Loucy (cell line): ENCODE measurements around the gene LTBP1.
A peak's percentile ranks its signal among the peaks of the same experiment; 100 is the strongest.

Source experiments
- H2AFZ ChIP-seq: fragments of 200-600 bp; sonication (generic); 2 replicates; pipeline ENCODE4 v1.6.0; 2016; ENCODE audit warnings: antibody characterized with exemption, mild to moderate bottlenecking, low read length, moderate library complexity
- H3F3A ChIP-seq: fragments of 200-600 bp; 2 replicates; pipeline ENCODE4 v1.6.0; 2016; ENCODE audit warnings: antibody characterized with exemption, low read depth, mild to moderate bottlenecking
- H3K27me3 ChIP-seq: fragments of 200-600 bp; sonication (generic); 2 replicates; pipeline ENCODE4 v1.6.1; 2014; ENCODE audit warnings: low read length, mild to moderate bottlenecking; ENCODE audit not compliant: insufficient read depth, poor library complexity, severe bottlenecking
- H3K36me3 ChIP-seq: fragments of 200-600 bp; sonication (generic); 2 replicates; pipeline ENCODE4 v1.6.1; 2016; ENCODE audit warnings: low read length; ENCODE audit not compliant: insufficient read depth
- H3K4me1 ChIP-seq: fragments of 200-600 bp; sonication (generic); 2 replicates; pipeline ENCODE4 v1.5.1; 2014; ENCODE audit warnings: low read length, mild to moderate bottlenecking; ENCODE audit not compliant: insufficient read depth, poor library complexity, severe bottlenecking
- H3K4me2 ChIP-seq: fragments of 200-600 bp; sonication (generic); 2 replicates; pipeline ENCODE4 v1.6.0; 2014; ENCODE audit warnings: antibody characterized with exemption, low read length, low read depth, mild to moderate bottlenecking; ENCODE audit not compliant: poor library complexity, severe bottlenecking
- H3K4me3 ChIP-seq: fragments of 200-600 bp; sonication (generic); 2 replicates; pipeline ENCODE4 v1.5.1; 2014; ENCODE audit warnings: low read length, mild to moderate bottlenecking, mixed read lengths; ENCODE audit not compliant: poor library complexity, severe bottlenecking
- H3K79me2 ChIP-seq: fragments of 200-600 bp; sonication (generic); 2 replicates; pipeline ENCODE4 v1.6.1; 2014; ENCODE audit warnings: low read length; ENCODE audit not compliant: insufficient read depth
- H3K9ac ChIP-seq: fragments of 200-600 bp; sonication (generic); 2 replicates; pipeline ENCODE4 v1.6.0; 2014; ENCODE audit warnings: mild to moderate bottlenecking, low read depth, low read length, moderate library complexity; ENCODE audit not compliant: poor library complexity, severe bottlenecking
- H3K9me2 ChIP-seq: fragments of 200-600 bp; sonication (generic); replicated peaks from 2 replicates; pipeline ENCODE4 v1.6.1; 2016; ENCODE audit warnings: low read depth, low read length, mixed read lengths
- H3K9me3 ChIP-seq: fragments of 200-600 bp; sonication (generic); 2 replicates; pipeline ENCODE4 v1.6.1; 2014; ENCODE audit warnings: mild to moderate bottlenecking, antibody characterized with exemption, low read length, low read depth; ENCODE audit not compliant: insufficient read depth
- H4K20me1 ChIP-seq: fragments of 200-600 bp; sonication (generic); 2 replicates; pipeline ENCODE4 v1.6.0; 2014; ENCODE audit warnings: antibody characterized with exemption, low read length, mild to moderate bottlenecking; ENCODE audit not compliant: insufficient read depth, poor library complexity, severe bottlenecking
- CTCF ChIP-seq: fragments of 200-600 bp; sonication (generic); conservative IDR thresholded peaks from 2 replicates; pipeline ENCODE4 v1.5.1; 2014; ENCODE audit warnings: mild to moderate bottlenecking, antibody characterized with exemption, low read length
- EZH2phosphoT487 ChIP-seq: fragments of 200-600 bp; IDR thresholded peaks from 2 replicates; pipeline ENCODE4 v1.6.1; 2018; ENCODE audit warnings: antibody characterized with exemption, mild to moderate bottlenecking, moderate library complexity, borderline replicate concordance

The LTBP1 gene

GRCh38 chr2:33208400-33208799 is 261.6 kb downstream of the LTBP1 start:
- Histone ChIP-seq H3K79me2 (no peaks in the 10 kb centered on the region), H3K9ac (no peak overlapping the region), H3K9me2 (no peaks in the 10 kb centered on the region), H3K4me3 (no peak overlapping the region), H3K4me1 (peaks cover 61% of the 10 kb centered on the region), H3F3A (peaks cover 16% of the 10 kb centered on the region), H3K9me3 (no peaks in the 10 kb centered on the region), H2AFZ (no peak overlapping the region), H4K20me1 (no peaks in the 10 kb centered on the region), H3K27me3 (no peaks in the 10 kb centered on the region), H3K4me2 (no peak overlapping the region), H3K36me3 (no peaks in the 10 kb centered on the region)
- TF ChIP-seq EZH2phosphoT487 (no peak), CTCF (peak; percentile 51)

- Histone ChIP-seq H3K9me3 (no peaks in the 10 kb centered on the region), H3K9me2 (no peaks in the 10 kb centered on the region), H2AFZ (no peak overlapping the region), H3K4me3 (peak overlapping the region; percentile 25), H3K27me3 (no peaks in the 10 kb centered on the region), H3K36me3 (no peaks in the 10 kb centered on the region), H3K79me2 (no peaks in the 10 kb centered on the region), H4K20me1 (no peaks in the 10 kb centered on the region), H3F3A (peaks cover 18% of the 10 kb centered on the region), H3K9ac (peak overlapping the region; percentile 58), H3K4me2 (peak overlapping the region; percentile 43), H3K4me1 (peaks cover 77% of the 10 kb centered on the region)
- TF ChIP-seq CTCF (no peak), EZH2phosphoT487 (no peak)
Observed at GRCh38 chr2:33209976-33210375, 263.2 kb downstream of the LTBP1 start.

GRCh38 chr2:33210626-33211025 is 263.9 kb downstream of the LTBP1 start:
- peak overlapping the region; percentile 25 for H3K4me3 ChIP-seq
- H3K4me2 ChIP-seq: peak overlapping the region; percentile 43
- no peaks in the 10 kb centered on the region for H3K79me2 ChIP-seq
- H3K9ac ChIP-seq: peak overlapping the region; percentile 58
- H3K9me3 ChIP-seq: no peaks in the 10 kb centered on the region
- H3K27me3 ChIP-seq: no peaks in the 10 kb centered on the region
- H3F3A ChIP-seq: peaks cover 19% of the 10 kb centered on the region
- peak overlapping the region; percentile 27; the same call in 1 of the 2 replicates for H2AFZ ChIP-seq
- H4K20me1 ChIP-seq: no peaks in the 10 kb centered on the region
- no peak for TF ChIP-seq EZH2phosphoT487
- no peak for TF ChIP-seq CTCF
- no peaks in the 10 kb centered on the region for H3K9me2 ChIP-seq
- peaks cover 80% of the 10 kb centered on the region for H3K4me1 ChIP-seq
- H3K36me3 ChIP-seq: no peaks in the 10 kb centered on the region
